Measurements from ENCODE around the gene CPED1.

CPED1 gene

GRCh38 chr7:120991161-120991560 lies 2.6 kb downstream of the CPED1 start:
- Histone ChIP-seq H2AFZ (ENCODE audit: low read length) (no peak overlapping the region), H2BK120ac (ENCODE audit: low read depth, low read length) (no peak overlapping the region), H3K9ac (ENCODE audit: low read depth, low read length, poor library complexity) (no peak overlapping the region), H3K27ac (replicated peaks; ENCODE audit: low read length) (no peak overlapping the region), H3K4me2 (ENCODE audit: insufficient read depth, low read length, poor library complexity, severe bottlenecking) (no peak overlapping the region), H3K9me3 (replicated peaks in 1 of 2; ENCODE audit: control insufficient read depth in 2 of 2, insufficient read depth in 1 of 2, low read depth in 1 of 2, low read length in 2 of 2) (no peaks in the 10 kb centered on the region), H2BK15ac (ENCODE audit: low read length) (no peak overlapping the region), H3K4me3 (ENCODE audit: low read length in 2 of 2) (no peak overlapping the region), H3K18ac (ENCODE audit: low read length) (no peak overlapping the region), H3K79me1 (ENCODE audit: low read depth, low read length) (no peaks in the 10 kb centered on the region), H3K4me1 (ENCODE audit: control insufficient read depth in 2 of 2, insufficient read depth in 1 of 2, low read depth in 1 of 2, low read length in 2 of 2) (peaks cover 0 to 6% of the 10 kb centered on the region in 2 donors), H2BK5ac (ENCODE audit: low read length) (no peak overlapping the region), H3K27me3 (ENCODE audit: control insufficient read depth in 3 of 3, insufficient read depth in 3 of 3, low read depth in 1 of 3, low read length in 3 of 3) (peaks cover 0 to 19% (median 4%) of the 10 kb centered on the region in 3 experiments), H3K23ac (ENCODE audit: low read depth, low read length, poor library complexity) (no peak overlapping the region), H4K8ac (ENCODE audit: low read depth, low read length) (no peak overlapping the region), H3K36me3 (replicated peaks in 1 of 2; ENCODE audit: control insufficient read depth in 2 of 2, insufficient read depth in 2 of 2, low read length in 2 of 2) (no peaks in the 10 kb centered on the region), H4K91ac (ENCODE audit: low read depth, low read length, poor library complexity) (no peak overlapping the region), H3K4ac (ENCODE audit: low read length) (no peak overlapping the region), H2AK5ac (ENCODE audit: low read depth, low read length) (no peak overlapping the region), H3K14ac (ENCODE audit: low read length) (no peak overlapping the region), H2BK12ac (ENCODE audit: low read length) (no peak overlapping the region)
- no peak for DNase-seq (ENCODE audit: low spot score)
- no CpG with 5 or more reads among the region's 1 CpG for WGBS, 2 donors (ENCODE audit: extremely low coverage in 2 of 2, insufficient read length in 2 of 2, insufficient replicate concordance in 1 of 2)

DNA sequence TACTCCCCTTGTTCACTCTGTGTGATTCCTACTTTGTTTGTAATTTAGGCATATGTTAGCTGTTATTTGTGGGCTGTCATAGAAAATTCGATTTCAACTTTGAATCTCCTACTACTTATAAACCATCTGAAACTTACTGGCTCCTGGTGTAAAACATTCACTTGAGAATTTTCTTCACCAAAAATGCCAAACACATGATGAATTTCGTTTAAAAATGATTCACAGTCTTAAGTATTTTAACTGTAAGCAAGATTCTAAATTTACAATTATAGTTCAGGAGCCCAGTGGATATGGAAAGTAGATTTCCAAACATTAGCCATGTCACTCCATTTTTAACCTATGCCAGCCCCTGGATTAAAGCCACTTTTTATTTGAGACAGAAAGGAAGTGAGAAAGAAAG lies 3.1 kb downstream of the CPED1 start:
- no peak overlapping the region for H2BK120ac ChIP-seq (ENCODE audit: low read depth, low read length)
- no peak overlapping the region for H2BK5ac ChIP-seq (ENCODE audit: low read length)
- H3K27ac ChIP-seq (replicated peaks; ENCODE audit: low read length), result no peak overlapping the region
- H2BK12ac ChIP-seq (ENCODE audit: low read length), result no peak overlapping the region
- no peak for DNase-seq (ENCODE audit: low spot score)
- H3K4me2 ChIP-seq (ENCODE audit: insufficient read depth, low read length, poor library complexity, severe bottlenecking), result no peak overlapping the region
- H3K18ac ChIP-seq (ENCODE audit: low read length), result no peak overlapping the region
- no peak overlapping the region for H4K8ac ChIP-seq (ENCODE audit: low read depth, low read length)
- peaks cover 0 to 19% (median 4%) of the 10 kb centered on the region in 3 experiments for H3K27me3 ChIP-seq (ENCODE audit: control insufficient read depth in 3 of 3, insufficient read depth in 3 of 3, low read depth in 1 of 3, low read length in 3 of 3)
- H2AK5ac ChIP-seq (ENCODE audit: low read depth, low read length), result no peak overlapping the region
- WGBS, 2 donors (ENCODE audit: extremely low coverage in 2 of 2, insufficient read length in 2 of 2, insufficient replicate concordance in 1 of 2), result no CpG with 5 or more reads among the region's 2 CpGs
- no peaks in the 10 kb centered on the region for H3K9me3 ChIP-seq (replicated peaks in 1 of 2; ENCODE audit: control insufficient read depth in 2 of 2, insufficient read depth in 1 of 2, low read depth in 1 of 2, low read length in 2 of 2)
- no peak overlapping the region for H3K9ac ChIP-seq (ENCODE audit: low read depth, low read length, poor library complexity)
- H3K4me1 ChIP-seq (ENCODE audit: control insufficient read depth in 2 of 2, insufficient read depth in 1 of 2, low read depth in 1 of 2, low read length in 2 of 2), result peaks cover 0 to 6% of the 10 kb centered on the region in 2 donors
- H3K4ac ChIP-seq (ENCODE audit: low read length), result no peak overlapping the region
- no peaks in the 10 kb centered on the region for H3K36me3 ChIP-seq (replicated peaks in 1 of 2; ENCODE audit: control insufficient read depth in 2 of 2, insufficient read depth in 2 of 2, low read length in 2 of 2)
- no peak overlapping the region for H2AFZ ChIP-seq (ENCODE audit: low read length)
- no peaks in the 10 kb centered on the region for H3K79me1 ChIP-seq (ENCODE audit: low read depth, low read length)
- no peak overlapping the region for H3K4me3 ChIP-seq (ENCODE audit: low read length in 2 of 2)
- H2BK15ac ChIP-seq (ENCODE audit: low read length), result no peak overlapping the region
- no peak overlapping the region for H3K23ac ChIP-seq (ENCODE audit: low read depth, low read length, poor library complexity)
- no peak overlapping the region for H3K14ac ChIP-seq (ENCODE audit: low read length)
- H4K91ac ChIP-seq (ENCODE audit: low read depth, low read length, poor library complexity), result no peak overlapping the region

DNA sequence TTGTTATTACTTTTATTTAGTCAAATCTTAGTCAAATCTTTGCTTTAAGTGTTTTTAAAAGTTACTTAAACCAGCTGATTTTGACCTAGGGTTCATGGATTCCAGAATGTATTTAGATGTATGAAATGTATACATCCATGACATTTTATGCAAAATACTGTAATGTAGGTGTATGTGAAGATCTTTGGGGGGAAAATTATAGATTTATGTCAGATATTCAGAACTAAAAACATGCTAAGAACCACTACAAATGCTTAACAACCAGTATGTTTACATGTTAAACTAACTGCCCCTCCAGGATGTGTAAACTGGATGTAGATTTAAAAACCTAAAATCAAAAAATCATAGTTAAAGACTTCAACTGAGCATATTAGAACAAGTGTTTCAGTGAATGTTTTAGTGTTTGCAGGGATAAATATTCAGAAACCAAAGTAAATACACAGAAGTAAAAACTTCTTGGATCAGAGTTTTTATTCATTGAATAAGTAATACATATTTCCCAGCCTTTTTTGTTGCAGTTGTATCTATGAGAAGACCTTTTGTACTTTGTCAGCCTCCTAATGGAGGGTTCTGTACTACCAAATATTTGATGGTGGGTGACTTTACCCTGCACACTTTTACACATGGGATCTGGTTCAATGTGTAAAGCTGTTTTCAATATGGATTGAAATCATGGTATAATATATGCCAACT lies 3.9 kb downstream of the CPED1 start:
- Histone ChIP-seq H3K4me3 (ENCODE audit: low read length in 2 of 2) (no peak overlapping the region), H3K27me3 (ENCODE audit: control insufficient read depth in 3 of 3, insufficient read depth in 3 of 3, low read depth in 1 of 3, low read length in 3 of 3) (peaks cover 0 to 19% (median 4%) of the 10 kb centered on the region in 3 experiments)

GRCh38 chr7:120992965-120993494 lies 4.5 kb downstream of the CPED1 start:
- Histone ChIP-seq H2BK12ac (ENCODE audit: low read length) (no peak overlapping the region), H3K9ac (ENCODE audit: low read depth, low read length, poor library complexity) (no peak overlapping the region), H2BK15ac (ENCODE audit: low read length) (no peak overlapping the region), H4K91ac (ENCODE audit: low read depth, low read length, poor library complexity) (no peak overlapping the region), H2BK5ac (ENCODE audit: low read length) (no peak overlapping the region), H3K4me3 (ENCODE audit: low read length in 2 of 2) (no peak overlapping the region), H3K4ac (ENCODE audit: low read length) (no peak overlapping the region), H3K4me2 (ENCODE audit: insufficient read depth, low read length, poor library complexity, severe bottlenecking) (no peak overlapping the region), H3K79me1 (ENCODE audit: low read depth, low read length) (no peaks in the 10 kb centered on the region), H3K18ac (ENCODE audit: low read length) (no peak overlapping the region), H3K9me3 (replicated peaks in 1 of 2; ENCODE audit: control insufficient read depth in 2 of 2, insufficient read depth in 1 of 2, low read depth in 1 of 2, low read length in 2 of 2) (no peaks in the 10 kb centered on the region), H2AFZ (ENCODE audit: low read length) (no peak overlapping the region), H3K36me3 (replicated peaks in 1 of 2; ENCODE audit: control insufficient read depth in 2 of 2, insufficient read depth in 2 of 2, low read length in 2 of 2) (no peaks in the 10 kb centered on the region), H2BK120ac (ENCODE audit: low read depth, low read length) (no peak overlapping the region), H4K8ac (ENCODE audit: low read depth, low read length) (no peak overlapping the region), H2AK5ac (ENCODE audit: low read depth, low read length) (no peak overlapping the region), H3K27ac (replicated peaks; ENCODE audit: low read length) (no peak overlapping the region), H3K23ac (ENCODE audit: low read depth, low read length, poor library complexity) (no peak overlapping the region), H3K27me3 (ENCODE audit: control insufficient read depth in 3 of 3, insufficient read depth in 3 of 3, low read depth in 1 of 3, low read length in 3 of 3) (peaks cover 0 to 17% (median 4%) of the 10 kb centered on the region in 3 experiments), H3K14ac (ENCODE audit: low read length) (no peak overlapping the region), H3K4me1 (ENCODE audit: control insufficient read depth in 2 of 2, insufficient read depth in 1 of 2, low read depth in 1 of 2, low read length in 2 of 2) (peaks cover 0 to 2% of the 10 kb centered on the region in 2 donors)
- no peak for DNase-seq (ENCODE audit: low spot score)

More for the DNA sequence above, 3.9 kb downstream of the CPED1 start:
- no peak overlapping the region for H3K4ac ChIP-seq (ENCODE audit: low read length)
- no peak overlapping the region for H4K8ac ChIP-seq (ENCODE audit: low read depth, low read length)
- no peaks in the 10 kb centered on the region for H3K9me3 ChIP-seq (replicated peaks in 1 of 2; ENCODE audit: control insufficient read depth in 2 of 2, insufficient read depth in 1 of 2, low read depth in 1 of 2, low read length in 2 of 2)
- no peak overlapping the region for H2AK5ac ChIP-seq (ENCODE audit: low read depth, low read length)
- H3K23ac ChIP-seq (ENCODE audit: low read depth, low read length, poor library complexity), result no peak overlapping the region
- no peak overlapping the region for H4K91ac ChIP-seq (ENCODE audit: low read depth, low read length, poor library complexity)
- peaks cover 0 to 6% of the 10 kb centered on the region in 2 donors for H3K4me1 ChIP-seq (ENCODE audit: control insufficient read depth in 2 of 2, insufficient read depth in 1 of 2, low read depth in 1 of 2, low read length in 2 of 2)
- no peak overlapping the region for H3K14ac ChIP-seq (ENCODE audit: low read length)
- no peak for DNase-seq (ENCODE audit: low spot score)
- H2BK15ac ChIP-seq (ENCODE audit: low read length), result no peak overlapping the region
- no peak overlapping the region for H3K9ac ChIP-seq (ENCODE audit: low read depth, low read length, poor library complexity)
- H2AFZ ChIP-seq (ENCODE audit: low read length), result no peak overlapping the region
- H3K27ac ChIP-seq (replicated peaks; ENCODE audit: low read length), result no peak overlapping the region
- no peak overlapping the region for H2BK5ac ChIP-seq (ENCODE audit: low read length)
- H3K79me1 ChIP-seq (ENCODE audit: low read depth, low read length), result no peaks in the 10 kb centered on the region
- no peak overlapping the region for H2BK12ac ChIP-seq (ENCODE audit: low read length)
- H3K4me2 ChIP-seq (ENCODE audit: insufficient read depth, low read length, poor library complexity, severe bottlenecking), result no peak overlapping the region
- H3K36me3 ChIP-seq (replicated peaks in 1 of 2; ENCODE audit: control insufficient read depth in 2 of 2, insufficient read depth in 2 of 2, low read length in 2 of 2), result no peaks in the 10 kb centered on the region
- no peak overlapping the region for H3K18ac ChIP-seq (ENCODE audit: low read length)
- H2BK120ac ChIP-seq (ENCODE audit: low read depth, low read length), result no peak overlapping the region
